Smooth muscle cell of the pulmonary artery (primary cell): ENCODE results near the gene CPNE2. TPM values are rescaled to one million over a fixed set of nuclear protein-coding genes. Genes with fewer than 3 reads are reported as not detected.

Source experiments
- total RNA-seq: library from RNA; depleted of rRNA; stranded (reverse); fragments of >200 nt; gene quantifications from 2 replicates; pipeline ENCODE4 v1.2.3, GENCODE V29; 2014

Gene CPNE2
- 14.7 and 21.0 TPM in 2 replicates for total RNA-seq

DNA sequence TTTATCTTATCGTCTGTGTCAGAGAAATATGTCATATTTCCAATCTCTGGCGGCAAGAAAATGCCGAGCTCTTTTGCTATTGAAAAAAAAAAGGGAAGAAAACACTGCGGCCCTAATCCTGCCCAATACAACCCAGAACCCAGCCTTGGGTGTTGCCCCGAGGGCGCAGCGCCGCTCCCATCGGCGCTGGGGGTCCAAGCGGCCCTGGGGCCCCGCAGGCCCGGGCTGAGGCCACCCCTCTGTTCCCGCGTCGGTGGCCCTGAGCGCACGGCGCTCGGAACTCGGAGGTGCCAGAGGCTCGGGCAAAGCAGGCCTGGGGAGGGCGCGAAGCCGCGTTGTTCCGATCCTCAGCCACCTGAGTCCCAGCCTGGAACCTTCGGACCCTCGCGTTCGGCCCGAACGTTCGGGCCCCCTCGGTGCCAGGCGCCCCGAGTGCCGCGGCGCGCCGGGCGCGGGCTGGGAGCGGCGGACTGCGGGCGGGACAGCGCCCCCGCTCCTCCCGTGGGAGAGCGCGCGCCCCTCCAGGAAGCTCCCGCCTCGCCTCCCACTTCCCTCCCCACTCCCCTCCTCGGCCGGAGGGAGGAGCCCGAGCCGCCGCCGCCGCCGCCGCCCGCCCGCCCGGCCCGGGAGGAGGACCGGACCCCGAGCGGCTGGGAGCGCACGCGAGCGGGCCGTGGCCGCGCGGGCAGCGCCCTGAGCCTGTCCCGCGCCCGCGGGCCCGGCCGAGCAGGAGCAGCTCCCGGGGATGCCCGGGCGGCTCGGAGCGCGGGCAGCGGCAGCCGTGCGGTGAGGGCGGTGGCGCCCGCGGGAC, at the start of gene CPNE2:
Gene CPNE2, plus strand, starts transcription at position 609 of the 811 bp plus-strand sequence. CDS start 18,160 bp downstream, outside the sequence.

GRCh38 chr16:57185945-57186871, 93.8 kb downstream of the CPNE2 start, which contains the start of the genes PSME3IP1 and RSPRY1:
TSS of gene PSME3IP1 (minus strand) at chr16:57186039. CDS start at chr16:57173854, 12,185 bp downstream.
TSS of gene RSPRY1 (plus strand) at chr16:57186329. CDS start at chr16:57204659, 18,330 bp downstream.

Other genes starting within 250 kb of the CPNE2 start
- not detected in 2 replicates for gene SLC12A3, start 227.4 kb upstream of the CPNE2 start, total RNA-seq
- gene HERPUD1, start 160.4 kb upstream of the CPNE2 start, total RNA-seq: 129 and 142 TPM in 2 replicates
- 0.17 and 0.52 TPM in 2 replicates for gene CETP, start 130.6 kb upstream of the CPNE2 start, total RNA-seq
- gene NLRC5, start 103.0 kb upstream of the CPNE2 start, total RNA-seq: 18.9 and 33.8 TPM in 2 replicates
- gene PSME3IP1, start 93.5 kb downstream of the CPNE2 start, total RNA-seq: 44.5 and 45.9 TPM in 2 replicates
- gene RSPRY1, start 93.7 kb downstream of the CPNE2 start, total RNA-seq: 41.2 and 48.6 TPM in 2 replicates
- gene ARL2BP, start 152.7 kb downstream of the CPNE2 start, total RNA-seq: 55.1 and 63.9 TPM in 2 replicates
- not detected in 2 replicates for gene PLLP, start 192.1 kb downstream of the CPNE2 start, total RNA-seq